Endothelial cell of umbilical vein (primary cell): ENCODE measurements around the gene MLPH. TPM values are rescaled to one million over a fixed set of nuclear protein-coding genes. Genes with fewer than 3 reads are reported as not detected.
"Not testable (repeated sequence)": the region's sequence is repeated elsewhere in the genome, so short reads cannot be mapped to it uniquely, and the experiment has no call there.

ENCODE experiments used
- BruUV-seq: library from RNA; stranded (reverse); fragments of 400-500 nt; replicated peaks from 2 replicates; lab custom pipeline; 2021; lab: Mats Ljungman, UMichigan
- CTCF ChIA-PET: fragments of 300-600, 350-600 bp; sonication (Branson Sonifier 250); formaldehyde crosslinking; loops from one replicate; lab custom pipeline; 2021; ENCODE audit warnings: antibody characterized with exemption, inconsistent platforms; lab: Charles Lee
- POLR2A ChIA-PET: fragments of 300-600, 350-600 bp; sonication (Branson Sonifier 250); formaldehyde crosslinking; loops from one replicate; lab custom pipeline; 2021; ENCODE audit warnings: antibody characterized with exemption, inconsistent platforms; lab: Charles Lee
- DNase-seq: peaks from one replicate; pipeline ENCODE4 v3.0.0-alpha.2; 2011; ENCODE audit warnings: low read depth, low spot score
- FAIRE-seq: peaks from 2 replicates; lab custom pipeline; 2011; peaks lifted over from hg19 to GRCh38; lab: Jason Lieb, UNC
- H2AFZ ChIP-seq: 2 replicates; pipeline ENCODE4 v1.6.0; 2012; ENCODE audit warnings: low read depth, low read length, control low read depth, inconsistent platforms
- H3K27ac ChIP-seq: 2 replicates; pipeline ENCODE4 v1.5.1; 2011; ENCODE audit warnings: low read depth, mild to moderate bottlenecking, control low read depth, low read length, moderate library complexity; ENCODE audit not compliant: insufficient read depth
- H3K27me3 ChIP-seq, 2 experiments: 2 replicates each; pipeline versions ENCODE4 v1.6.0 to v1.6.1; 2011; ENCODE audit warnings: low read length in 2 of 2, mixed read lengths in 1 of 2; ENCODE audit not compliant: control insufficient read depth in 2 of 2, insufficient read depth in 2 of 2
- H3K36me3 ChIP-seq, 2 experiments: 2 replicates in 1 of 2; 3 replicates in 1 of 2; pipeline ENCODE4 v1.5.1; 2011; ENCODE audit warnings: low read length in 2 of 2, mild to moderate bottlenecking in 1 of 2, moderate library complexity in 1 of 2; ENCODE audit not compliant: control insufficient read depth in 2 of 2, insufficient read depth in 2 of 2; ENCODE audit errors: extremely low read depth in 1 of 2
- H3K4me1 ChIP-seq: 3 replicates; pipeline ENCODE4 v1.5.1; 2011; ENCODE audit warnings: mild to moderate bottlenecking, low read length; ENCODE audit not compliant: control insufficient read depth, insufficient read depth; ENCODE audit errors: extremely low read depth
- H3K4me2 ChIP-seq: 2 replicates; pipeline ENCODE4 v1.6.1; 2011; ENCODE audit warnings: low read length, control low read depth, mixed read lengths; ENCODE audit not compliant: insufficient read depth
- H3K4me3 ChIP-seq, 3 experiments: fragments of 200-600 bp in 1 of 3; sonication (generic), shearing (Covaris generic) in 1 of 3; replicated peaks in 1 of 3; 2 replicates each; pipeline ENCODE4 v1.5.1; 2011 to 2016; ENCODE audit warnings: control low read depth in 3 of 3, low read length in 3 of 3, mild to moderate bottlenecking in 2 of 3, inconsistent platforms in 1 of 3, low read depth in 1 of 3, moderate library complexity in 1 of 3; ENCODE audit not compliant: insufficient read depth in 1 of 3
- H3K79me2 ChIP-seq: 2 replicates; pipeline ENCODE4 v1.6.0; 2012; ENCODE audit warnings: low read length, inconsistent platforms; ENCODE audit not compliant: control insufficient read depth, insufficient read depth
- H3K9ac ChIP-seq: replicated peaks from 2 replicates; pipeline ENCODE3; 2011; ENCODE audit warnings: low read length, control low read depth; ENCODE audit not compliant: insufficient read depth; ENCODE audit errors: extremely low read depth
- H3K9me1 ChIP-seq: replicated peaks from 3 replicates; pipeline ENCODE4 v1.6.0; 2011; ENCODE audit warnings: mild to moderate bottlenecking, low read length; ENCODE audit not compliant: control insufficient read depth, insufficient read depth; ENCODE audit errors: extremely low read depth
- H3K9me3 ChIP-seq: replicated peaks from 2 replicates; pipeline ENCODE4 v1.5.1; 2012; ENCODE audit warnings: low read length, inconsistent platforms; ENCODE audit not compliant: control insufficient read depth, insufficient read depth
- H4K20me1 ChIP-seq: replicated peaks from 2 replicates; pipeline ENCODE3; 2011; ENCODE audit warnings: mild to moderate bottlenecking, low read length; ENCODE audit not compliant: control insufficient read depth, insufficient read depth; ENCODE audit errors: extremely low read depth
- CTCF ChIP-seq, 2 donors: IDR thresholded peaks; 1 replicate in 1 of 2; 2 replicates in 1 of 2; pipeline ENCODE4 v1.5.1; 2011; ENCODE audit warnings: low read length in 2 of 2, mild to moderate bottlenecking in 2 of 2, moderate library complexity in 2 of 2, control low read depth in 1 of 2, inconsistent platforms in 1 of 2, low read depth in 1 of 2; ENCODE audit not compliant: insufficient read depth in 1 of 2; ENCODE audit errors: extremely low read depth in 1 of 2
- EZH2 ChIP-seq: IDR thresholded peaks from 2 replicates; pipeline ENCODE4 v1.6.1; 2012; ENCODE audit warnings: borderline replicate concordance, low read depth, mild to moderate bottlenecking, moderate library complexity, low read length, inconsistent platforms; ENCODE audit not compliant: severe bottlenecking
- FOS ChIP-seq: IDR thresholded peaks from 2 replicates; pipeline ENCODE4 v1.6.1; 2011; ENCODE audit warnings: mild to moderate bottlenecking, low read length, moderate library complexity, borderline replicate concordance; ENCODE audit not compliant: insufficient read depth
- GATA2 ChIP-seq: IDR thresholded peaks from 2 replicates; pipeline ENCODE4 v1.7.0; 2011; ENCODE audit warnings: low read depth, mild to moderate bottlenecking, moderate library complexity, mixed read lengths, low read length; ENCODE audit not compliant: insufficient read length, insufficient read depth
- JUN ChIP-seq: IDR thresholded peaks from 2 replicates; pipeline ENCODE4 v1.6.1; 2011; ENCODE audit warnings: borderline replicate concordance, low read depth; ENCODE audit not compliant: insufficient read length, insufficient read depth
- MAX ChIP-seq: IDR thresholded peaks from 2 replicates; pipeline ENCODE4 v1.6.1; 2011; ENCODE audit not compliant: insufficient read depth, insufficient read length
- MYC ChIP-seq: IDR thresholded peaks from one replicate; pipeline ENCODE4 v1.6.1; 2011; ENCODE audit warnings: mild to moderate bottlenecking, low read depth, low read length
- POLR2A ChIP-seq: IDR thresholded peaks from 2 replicates; pipeline ENCODE4 v1.6.1; 2012; ENCODE audit warnings: low read depth, mild to moderate bottlenecking, control low read depth, low read length
- POLR2AphosphoS5 ChIP-seq: IDR thresholded peaks from 2 replicates; pipeline ENCODE4 v1.6.1; 2012; ENCODE audit warnings: low read depth, mild to moderate bottlenecking, control low read depth, low read length, moderate library complexity; ENCODE audit not compliant: insufficient read depth
- dilution Hi-C: fragments of 300-500 bp; cut with MboI; formaldehyde crosslinking; loops from one replicate; pipeline ENCODE4 v1.15.0; 2019; ENCODE audit warnings: low sequenced_read_pairs; ENCODE audit not compliant: extremely low pct_ligation_motif_present
- intact Hi-C: fragments of 100-400 bp; cut with micrococcal nuclease; formaldehyde crosslinking; loops from one replicate; pipeline ENCODE4 v1.10.0; 2022
- polyA plus RNA-seq, 4 experiments: library from polyadenylated mRNA; depleted of rRNA in 3 of 4; stranded (reverse) in 3 of 4; unstranded in 1 of 4; fragments of >200 nt; gene quantifications; 2 replicates each; pipeline versions ENCODE4 v1.2.1 to v1.2.3, GENCODE V29; 2011 to 2012; ENCODE audit warnings: missing spikeins in 1 of 4
- total RNA-seq: library from RNA; stranded (reverse); gene quantifications from 2 replicates; pipeline ENCODE4 v1.2.3, GENCODE V29; 2021

The MLPH gene
- total and polyA plus RNA-seq, 2 donors (not counting 3 experiments of a cell fraction or from before 2014, with no cell fraction given), result not detected

GRCh38 chr2:237594514-237594871, 107.4 kb downstream of the MLPH start:
- Histone ChIP-seq H3K36me3 (no peaks in the 10 kb centered on the region), H3K27ac (no peak overlapping the region), H3K9me1 (no peaks in the 10 kb centered on the region), H3K4me1 (no peaks in the 10 kb centered on the region), H2AFZ (no peak overlapping the region), H3K4me3 (no peak overlapping the region), H3K9ac (no peak overlapping the region), H3K27me3 (peaks cover 0 to 2% of the 10 kb centered on the region in 2 experiments), H4K20me1 (no peaks in the 10 kb centered on the region), H3K79me2 (no peaks in the 10 kb centered on the region), H3K9me3 (no peaks in the 10 kb centered on the region), H3K4me2 (no peak overlapping the region)
- TF ChIP-seq MYC (no peak), FOS (no peak), MAX (no peak), JUN (no peak), CTCF (IDR thresholded peaks at IDR 0.05; ENCODE audit: extremely low read depth in 1 of 2, insufficient read depth in 1 of 2, low read depth in 1 of 2, low read length in 2 of 2) (no peak), GATA2 (no peak), EZH2 (no peak), POLR2AphosphoS5 (no peak), POLR2A (no peak)
- dilution Hi-C loops (no loop called here), intact Hi-C loops (no loop called here)
- ChIA-PET CTCF (no interaction called here), POLR2A (no interaction called here)
- DNase-seq, result peak; percentile 25
- FAIRE-seq, result no peak
- no TSS peak for BruUV-seq

GRCh38 chr2:237595829-237596519, 108.9 kb downstream of the MLPH start:
- H2AFZ ChIP-seq, H3K79me2 ChIP-seq, H3K4me2 ChIP-seq, H3K4me3 ChIP-seq, intact Hi-C loops, H3K9ac ChIP-seq, H3K4me1 ChIP-seq, H3K9me3 ChIP-seq, H3K27ac ChIP-seq, DNase-seq, dilution Hi-C loops, FAIRE-seq, BruUV-seq, H3K27me3 ChIP-seq, POLR2A ChIA-PET, H4K20me1 ChIP-seq, H3K36me3 ChIP-seq, H3K9me1 ChIP-seq: not testable (repeated sequence)
- CTCF ChIA-PET, result interaction anchor here (1.1 kb wide), 1 partner anchor 21 kb away, joined by 4 read pairs; no protein-coding TSS in a partner anchor
